ENCODE results near the gene YPEL5.

YPEL5 gene

DNA sequence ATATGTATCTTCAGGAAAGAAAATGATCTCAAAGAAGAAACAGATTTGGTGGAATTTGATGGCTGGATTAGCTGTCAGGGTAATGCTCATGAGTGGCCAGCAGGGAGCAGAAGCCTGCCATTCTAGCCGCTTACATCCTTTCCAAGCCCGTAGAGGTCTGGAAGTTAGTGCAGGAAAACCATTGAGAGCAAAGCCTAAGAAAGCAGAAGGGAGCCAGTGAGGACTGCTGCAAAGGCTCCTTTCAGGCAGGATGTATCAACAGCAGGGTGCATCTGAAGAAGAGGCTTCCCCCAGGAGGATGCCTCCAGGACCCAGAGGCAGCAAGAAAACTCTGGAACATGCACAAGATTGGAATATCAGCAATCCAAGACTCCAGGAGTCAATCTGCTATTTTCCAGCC lies 61.6 kb downstream of the YPEL5 start:
- DNase-seq = peak; percentile 60

DNA sequence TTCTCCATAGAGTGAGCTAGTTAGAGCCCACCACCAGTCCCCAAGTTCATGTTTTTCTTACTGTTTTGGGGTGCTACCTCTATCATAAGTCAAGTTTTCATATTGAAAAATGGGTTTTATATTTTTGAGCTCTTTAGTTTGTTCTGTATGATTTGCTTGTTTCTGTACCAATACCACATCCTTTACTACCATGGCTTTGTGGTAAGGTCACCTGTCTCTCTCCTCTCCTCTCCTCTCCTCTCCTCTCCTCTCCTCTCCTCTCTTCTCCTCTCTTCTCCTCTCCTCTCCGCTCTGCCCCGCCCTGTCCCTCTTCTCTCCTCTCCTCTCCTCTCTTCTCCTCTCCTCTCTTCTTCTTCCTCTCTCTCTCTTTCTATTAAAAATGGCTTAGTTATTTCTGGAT lies 62.4 kb downstream of the YPEL5 start:
- DNase-seq = no peak
